Nephron progenitor cell (in vitro differentiated cells): ENCODE measurements around the gene SH3PXD2A.

Experiments
- DNase-seq: peaks from one replicate; pipeline ENCODE4 v3.0.0; 2021
- H3K27ac Mint-ChIP-seq: 2 replicates; pipeline ENCODE4 v1.8.0; 2021; ENCODE audit warnings: mild to moderate bottlenecking, moderate library complexity, mixed read lengths
- H3K27me3 Mint-ChIP-seq: 2 replicates; pipeline ENCODE4 v1.8.0; 2021; ENCODE audit warnings: mild to moderate bottlenecking, low read depth, mixed read lengths; ENCODE audit not compliant: poor library complexity
- H3K36me3 Mint-ChIP-seq: 2 replicates; pipeline ENCODE4 v1.8.0; 2021; ENCODE audit warnings: low read depth, mixed read lengths
- H3K4me1 Mint-ChIP-seq: 2 replicates; pipeline ENCODE4 v1.8.0; 2021; ENCODE audit warnings: mixed read lengths
- H3K4me3 Mint-ChIP-seq: 2 replicates; pipeline ENCODE4 v1.8.0; 2021; ENCODE audit warnings: mild to moderate bottlenecking, moderate library complexity, mixed read lengths
- H3K9me3 Mint-ChIP-seq: 2 replicates; pipeline ENCODE4 v1.8.0; 2021; ENCODE audit warnings: mild to moderate bottlenecking, moderate library complexity, mixed read lengths
- CTCF ChIP-seq: fragments of 200-600 bp; sonication (generic); IDR thresholded peaks from 2 replicates; pipeline ENCODE4 v1.5.0; 2021; ENCODE audit warnings: antibody characterized with exemption

SH3PXD2A gene

GRCh38 chr10:103855424-103855823 lies at the start of gene SH3PXD2A:
TSS of gene SH3PXD2A (minus strand) at chr10:103855576. CDS start at chr10:103855266, 310 bp downstream.
- Mint-ChIP-seq H3K4me1 (peaks cover 77% of the 10 kb centered on the region), H3K27ac (peak within 1 kb of the TSS; percentile 53), H3K4me3 (peak within 1 kb of the TSS; percentile 89), H3K9me3 (no peaks in the 10 kb centered on the region), H3K27me3 (peaks cover 23% of the 10 kb centered on the region), H3K36me3 (no peaks in the 10 kb centered on the region)
- DNase-seq: peak; percentile 78
- TF ChIP-seq CTCF: no peak

GRCh38 chr10:103901299-103901698 lies 45.9 kb upstream of the SH3PXD2A start:
- H3K27me3 Mint-ChIP-seq: no peaks in the 10 kb centered on the region
- H3K4me3 Mint-ChIP-seq: no peak overlapping the region
- H3K27ac Mint-ChIP-seq: no peak overlapping the region
- peaks cover 43% of the 10 kb centered on the region for H3K36me3 Mint-ChIP-seq
- H3K4me1 Mint-ChIP-seq: peaks cover 43% of the 10 kb centered on the region
- no peak for DNase-seq
- no peaks in the 10 kb centered on the region for H3K9me3 Mint-ChIP-seq
- TF ChIP-seq CTCF: no peak

- DNase-seq: no peak
- peaks cover 63% of the 10 kb centered on the region for H3K4me1 Mint-ChIP-seq
- no peaks in the 10 kb centered on the region for H3K27me3 Mint-ChIP-seq
- no peak overlapping the region for H3K4me3 Mint-ChIP-seq
- no peaks in the 10 kb centered on the region for H3K9me3 Mint-ChIP-seq
- TF ChIP-seq CTCF: no peak
- no peak overlapping the region for H3K27ac Mint-ChIP-seq
- H3K36me3 Mint-ChIP-seq: peaks cover 39% of the 10 kb centered on the region
These were observed 43.9 kb upstream of the SH3PXD2A start for GRCh38 chr10:103899312-103899711.

- TF ChIP-seq CTCF: no peak
- peaks cover 83% of the 10 kb centered on the region for H3K4me1 Mint-ChIP-seq
- peaks cover 35% of the 10 kb centered on the region for H3K36me3 Mint-ChIP-seq
- H3K9me3 Mint-ChIP-seq: no peaks in the 10 kb centered on the region
- no peak overlapping the region for H3K27ac Mint-ChIP-seq
- no peak for DNase-seq
- no peak overlapping the region for H3K4me3 Mint-ChIP-seq
- H3K27me3 Mint-ChIP-seq: peaks cover 5% of the 10 kb centered on the region
These were observed 41.9 kb upstream of the SH3PXD2A start for GRCh38 chr10:103897241-103897774.

- Mint-ChIP-seq H3K4me1 (peaks cover 91% of the 10 kb centered on the region), H3K27ac (peak overlapping the region; percentile 88), H3K27me3 (peaks cover 5% of the 10 kb centered on the region), H3K4me3 (peak overlapping the region; percentile 3), H3K9me3 (no peaks in the 10 kb centered on the region), H3K36me3 (peaks cover 44% of the 10 kb centered on the region)
- TF ChIP-seq CTCF: no peak
- DNase-seq: no peak
These were observed 40.8 kb upstream of the SH3PXD2A start for GRCh38 chr10:103896225-103896624.

GRCh38 chr10:103895411-103896186 lies 40.2 kb upstream of the SH3PXD2A start:
- H3K36me3 Mint-ChIP-seq: peaks cover 47% of the 10 kb centered on the region
- peaks cover 5% of the 10 kb centered on the region for H3K27me3 Mint-ChIP-seq
- peaks cover 88% of the 10 kb centered on the region for H3K4me1 Mint-ChIP-seq
- peak; percentile 35 for DNase-seq
- no peak for TF ChIP-seq CTCF
- peak overlapping the region; percentile 88 for H3K27ac Mint-ChIP-seq
- H3K9me3 Mint-ChIP-seq: no peaks in the 10 kb centered on the region
- H3K4me3 Mint-ChIP-seq: peak overlapping the region; percentile 47
